ENCODE data around the gene DPH2. TPM values are rescaled to one million over a fixed set of nuclear protein-coding genes. Genes with fewer than 3 reads are reported as not detected.

DPH2 gene
- total RNA-seq, 2 experiments from 2014 or later: 29.6 to 34.1 TPM

- intact Hi-C loops (cut with micrococcal nuclease): no loop called here
- no peaks in the 10 kb centered on the region for H3K27me3 Mint-ChIP-seq
- peaks cover 12% of the 10 kb centered on the region for H3K4me1 Mint-ChIP-seq (ENCODE audit: low read depth)
- no peaks in the 10 kb centered on the region for H3K36me3 Mint-ChIP-seq (ENCODE audit: low read depth)
- ATAC-seq (no peak), DNase-seq (no peak)
- ChIA-PET POLR2A (interaction anchor here (0.7 to 1.5 kb wide), 3 partner anchors 12 to 1090 kb away, joined by 3 read pairs; no protein-coding TSS in a partner anchor), CTCF (interaction anchor here (1.0 to 2.4 kb wide), 5 partner anchors 10 to 33 kb away, joined by 3 to 19 read pairs (median 6); partner anchors contain the start of gene SLC6A9)
- no peaks in the 10 kb centered on the region for H3K9me3 Mint-ChIP-seq
- no peak for TF ChIP-seq CTCF (IDR thresholded peaks at IDR 0.05)
- H3K4me3 Mint-ChIP-seq: no peak overlapping the region
- H3K27ac Mint-ChIP-seq: no peak overlapping the region
Measured at GRCh38 chr1:44015206-44015605, 45.4 kb downstream of the DPH2 start.

- CTCF ChIA-PET: interaction anchor here (1.4 to 7.4 kb wide), 2 partner anchors 10 to 32 kb away, joined by 5 to 42 read pairs; no protein-coding TSS in a partner anchor
- POLR2A ChIA-PET: interaction anchor here (0.6 kb wide), 1 partner anchor 15 kb away, joined by 3 read pairs; no protein-coding TSS in a partner anchor
Measured at GRCh38 chr1:44016041-44016889, 46.5 kb downstream of the DPH2 start.

GRCh38 chr1:44016890-44017400 lies 47.1 kb downstream of the DPH2 start:
- CTCF ChIA-PET: interaction anchor here (7.4 kb wide), 1 partner anchor 11 kb away, joined by 42 read pairs; no protein-coding TSS in a partner anchor
- intact Hi-C loops (cut with micrococcal nuclease): no loop called here

More at GRCh38 chr1:44016041-44016889, 46.5 kb downstream of the DPH2 start:
- DNase-seq (no peak), ATAC-seq (no peak)
- Mint-ChIP-seq H3K9me3 (no peaks in the 10 kb centered on the region), H3K4me1 (ENCODE audit: low read depth) (peaks cover 12% of the 10 kb centered on the region), H3K4me3 (no peak overlapping the region), H3K27ac (no peak overlapping the region), H3K27me3 (no peaks in the 10 kb centered on the region), H3K36me3 (ENCODE audit: low read depth) (no peaks in the 10 kb centered on the region)
- intact Hi-C loops (cut with micrococcal nuclease): no loop called here
- no peak for TF ChIP-seq CTCF (IDR thresholded peaks at IDR 0.05)

GRCh38 chr1:44019466-44019948 lies 49.7 kb downstream of the DPH2 start:
- intact Hi-C loops (cut with micrococcal nuclease): no loop called here
- H3K36me3 Mint-ChIP-seq (ENCODE audit: low read depth): peaks cover 6% of the 10 kb centered on the region
- no peak overlapping the region for H3K4me3 Mint-ChIP-seq
- TF ChIP-seq CTCF (IDR thresholded peaks at IDR 0.05): no peak
- ATAC-seq (no peak), DNase-seq (no peak)
- CTCF ChIA-PET: interaction anchor here (7.4 kb wide), 1 partner anchor 14 kb away, joined by 42 read pairs; no protein-coding TSS in a partner anchor
- no peaks in the 10 kb centered on the region for H3K27me3 Mint-ChIP-seq
- POLR2A ChIA-PET: no interaction called here
- H3K9me3 Mint-ChIP-seq: no peaks in the 10 kb centered on the region
- H3K4me1 Mint-ChIP-seq (ENCODE audit: low read depth): no peaks in the 10 kb centered on the region
- H3K27ac Mint-ChIP-seq: no peak overlapping the region

More at GRCh38 chr1:44016890-44017400, 47.1 kb downstream of the DPH2 start:
- DNase-seq: no peak
- Mint-ChIP-seq H3K36me3 (ENCODE audit: low read depth) (peaks cover 3% of the 10 kb centered on the region), H3K4me3 (no peak overlapping the region), H3K9me3 (no peaks in the 10 kb centered on the region), H3K27ac (no peak overlapping the region), H3K4me1 (ENCODE audit: low read depth) (peaks cover 12% of the 10 kb centered on the region), H3K27me3 (no peaks in the 10 kb centered on the region)
- POLR2A ChIA-PET: interaction anchor here (0.6 kb wide), 1 partner anchor 16 kb away, joined by 3 read pairs; no protein-coding TSS in a partner anchor
- ATAC-seq: no peak
- no peak for TF ChIP-seq CTCF (IDR thresholded peaks at IDR 0.05)

Measured in activated CD8-positive, alpha-beta T cell treated with anti-CD3 and anti-CD28 coated beads for 36 hours (primary cell).